Stimulated activated CD4-positive, alpha-beta T cell treated with anti-CD3 and anti-CD28 coated beads, Interleukin-15, amount 100 ng/mL, for 24 hours (primary cell): ENCODE data around the gene SS18L1.

Source experiments
- DNase-seq: peaks from one replicate; pipeline ENCODE4 v3.0.0-alpha.2; 2020

The SS18L1 gene

DNA sequence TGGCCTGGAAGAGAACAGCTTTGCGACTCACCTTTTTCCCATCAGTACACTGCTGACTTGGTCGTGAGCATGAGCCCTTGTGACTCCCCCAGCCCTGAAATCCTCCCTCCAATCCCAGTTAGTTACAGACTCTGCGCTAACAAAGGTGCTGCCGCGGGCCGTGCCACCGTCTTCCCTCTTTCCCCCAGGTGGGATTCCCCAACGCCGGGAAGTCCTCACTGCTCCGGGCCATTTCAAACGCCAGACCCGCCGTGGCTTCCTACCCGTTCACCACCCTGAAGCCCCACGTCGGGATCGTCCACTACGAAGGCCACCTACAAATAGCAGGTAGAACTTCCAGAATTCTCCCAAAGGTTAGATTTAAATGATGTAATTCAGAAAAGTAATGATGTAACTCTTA lies 55.4 kb downstream of the SS18L1 start:
- no peak for DNase-seq

DNA sequence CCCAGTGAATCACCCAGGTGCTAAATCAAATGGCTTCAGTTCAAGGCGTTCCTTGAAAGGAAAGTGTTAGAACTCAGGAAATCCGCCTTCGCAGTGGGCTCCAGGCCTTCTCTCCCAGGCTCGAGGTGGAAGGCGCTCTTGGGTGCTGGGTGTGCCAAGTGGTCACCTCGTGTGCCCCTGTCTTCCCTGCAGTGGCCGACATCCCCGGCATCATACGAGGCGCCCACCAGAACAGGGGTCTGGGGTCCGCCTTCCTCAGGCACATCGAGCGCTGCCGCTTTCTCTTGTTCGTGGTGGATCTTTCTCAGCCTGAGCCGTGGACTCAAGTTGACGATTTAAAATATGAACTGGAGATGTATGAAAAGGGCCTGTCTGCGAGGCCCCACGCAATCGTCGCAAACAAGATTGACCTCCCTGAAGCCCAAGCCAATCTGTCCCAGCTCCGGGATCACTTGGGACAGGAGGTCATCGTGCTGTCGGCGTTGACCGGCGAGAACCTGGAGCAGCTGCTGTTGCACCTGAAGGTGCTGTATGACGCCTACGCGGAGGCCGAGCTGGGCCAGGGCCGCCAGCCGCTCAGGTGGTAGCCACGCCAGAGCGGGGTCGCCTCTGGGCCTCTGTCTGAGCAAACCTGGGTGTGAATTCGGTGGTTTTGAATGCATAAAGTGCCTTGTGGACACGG lies 57.1 kb downstream of the SS18L1 start:
- DNase-seq: no peak

DNA sequence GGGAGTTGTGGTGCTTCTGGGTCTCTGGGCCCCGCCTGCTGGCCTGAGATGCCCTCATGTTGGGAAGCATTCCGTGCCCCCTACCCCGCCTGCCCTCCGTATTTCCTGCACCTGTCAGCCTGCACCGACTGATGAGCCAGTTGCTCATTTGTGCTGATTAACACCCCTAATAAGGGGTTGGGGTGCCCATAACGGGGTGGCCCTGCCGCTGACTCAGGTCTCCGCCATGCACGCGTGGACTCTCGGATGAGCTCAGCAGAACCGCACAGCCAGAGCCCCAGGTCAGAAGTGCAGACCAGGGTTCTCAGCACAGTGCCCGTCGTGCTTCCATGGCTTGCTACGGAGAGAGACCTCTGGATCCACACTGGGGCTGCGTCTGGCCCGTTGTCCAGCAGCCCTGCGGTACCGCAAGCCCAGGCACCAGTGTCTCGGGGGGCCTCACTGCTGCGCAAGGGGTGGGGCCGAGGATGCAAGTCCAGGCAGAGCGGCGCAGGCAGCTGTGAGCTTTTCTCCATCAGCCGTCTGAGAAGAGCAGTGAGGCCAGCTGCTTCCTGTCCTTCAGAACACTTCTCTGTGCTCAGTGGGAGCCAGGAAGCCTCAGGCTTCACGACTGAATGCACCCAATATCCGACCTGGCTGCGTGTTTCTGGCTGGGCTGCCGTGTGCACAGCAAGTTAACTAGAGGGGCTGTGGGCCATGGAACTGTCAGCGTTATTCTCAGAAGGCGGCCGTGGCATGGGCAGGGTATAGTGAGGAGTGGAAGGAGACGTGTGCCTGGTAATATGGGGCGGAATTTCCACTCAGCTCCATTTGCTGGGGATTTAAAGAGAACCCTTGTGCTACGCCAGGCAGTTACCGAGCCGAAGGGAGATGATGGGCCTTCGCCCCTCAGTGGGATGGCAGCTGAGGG lies 57.9 kb downstream of the SS18L1 start:
- no peak for DNase-seq

DNA sequence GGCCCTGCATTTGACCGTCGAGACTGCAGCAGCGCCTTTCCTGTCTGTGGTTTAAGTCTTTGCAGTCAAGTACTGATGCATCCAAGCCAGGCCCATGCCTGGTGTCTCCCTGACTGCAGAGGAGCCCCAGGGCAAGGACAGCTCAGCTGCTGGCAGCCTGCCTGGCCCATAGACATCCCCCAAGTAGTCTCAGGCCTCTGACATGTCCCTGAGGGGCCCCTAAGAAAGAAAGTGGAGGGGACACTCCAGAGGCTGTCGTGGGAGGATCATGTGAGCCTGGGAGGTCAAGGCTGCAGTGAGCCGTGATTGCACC lies 58.5 kb downstream of the SS18L1 start:
- DNase-seq: no peak

DNA sequence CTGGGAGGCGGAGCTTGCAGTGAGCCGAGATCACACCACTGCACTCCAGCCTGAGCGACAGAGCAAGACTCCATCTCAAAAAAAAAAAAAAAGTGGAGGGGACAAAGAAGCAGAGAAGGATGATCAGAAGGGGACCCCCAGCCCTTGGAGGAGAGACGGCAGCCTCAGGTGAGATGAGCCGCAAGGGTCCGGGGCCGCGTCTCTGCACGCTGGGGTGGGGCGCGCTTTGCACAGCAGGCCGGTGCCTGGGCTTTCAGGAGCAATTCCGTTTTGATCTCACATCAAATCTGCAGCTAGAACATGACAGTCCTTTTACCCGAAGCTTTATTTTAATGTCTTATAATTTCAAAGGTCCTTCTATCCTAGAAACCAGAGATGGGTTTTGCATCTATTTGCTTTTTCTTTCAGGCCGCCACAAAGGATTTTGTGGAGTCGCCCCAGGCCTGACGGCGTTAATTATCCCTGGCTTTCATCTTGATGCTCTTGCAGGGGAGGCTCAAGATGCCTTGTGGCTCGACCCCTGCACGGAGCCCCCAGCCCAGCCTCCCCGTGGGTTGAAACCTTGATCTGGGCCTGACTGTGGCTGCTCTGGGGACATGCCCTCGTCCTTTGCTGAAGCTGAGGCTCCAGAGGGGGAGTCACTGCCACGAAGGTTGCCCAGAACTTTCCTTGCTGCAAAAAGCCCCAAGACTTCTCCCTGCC lies 59.3 kb downstream of the SS18L1 start:
- no peak for DNase-seq

DNA sequence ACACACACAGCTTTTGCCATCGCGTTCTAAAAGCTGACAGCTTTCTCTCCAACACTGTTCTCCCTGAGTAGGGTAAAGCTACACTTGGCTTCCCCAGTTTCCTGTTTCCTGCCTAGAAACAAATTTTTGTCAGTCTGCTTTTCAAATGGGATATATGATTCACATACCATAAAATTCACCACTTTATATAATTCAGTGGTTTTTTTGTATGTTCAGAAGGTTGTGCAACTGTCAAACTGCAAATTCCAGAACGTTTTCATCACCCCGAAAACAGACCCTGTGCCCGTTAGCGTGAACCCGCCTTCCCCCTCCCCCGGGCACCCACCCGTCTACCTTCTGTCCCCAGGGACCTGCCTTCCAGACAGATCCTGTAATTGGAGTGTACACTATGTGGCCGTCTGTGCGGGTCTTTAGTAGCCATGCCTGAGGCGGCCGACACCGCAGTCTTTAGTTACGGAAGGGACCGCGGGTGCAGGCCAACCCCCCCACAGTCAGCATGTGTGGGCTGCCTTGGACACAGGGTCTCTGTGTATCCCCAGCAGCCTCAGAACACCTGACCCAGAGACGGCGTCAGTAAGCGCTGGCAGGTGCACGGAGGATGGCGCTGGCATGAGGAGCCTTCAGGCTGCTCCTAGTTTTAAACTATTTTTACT lies 59.9 kb downstream of the SS18L1 start:
- no peak for DNase-seq

DNA sequence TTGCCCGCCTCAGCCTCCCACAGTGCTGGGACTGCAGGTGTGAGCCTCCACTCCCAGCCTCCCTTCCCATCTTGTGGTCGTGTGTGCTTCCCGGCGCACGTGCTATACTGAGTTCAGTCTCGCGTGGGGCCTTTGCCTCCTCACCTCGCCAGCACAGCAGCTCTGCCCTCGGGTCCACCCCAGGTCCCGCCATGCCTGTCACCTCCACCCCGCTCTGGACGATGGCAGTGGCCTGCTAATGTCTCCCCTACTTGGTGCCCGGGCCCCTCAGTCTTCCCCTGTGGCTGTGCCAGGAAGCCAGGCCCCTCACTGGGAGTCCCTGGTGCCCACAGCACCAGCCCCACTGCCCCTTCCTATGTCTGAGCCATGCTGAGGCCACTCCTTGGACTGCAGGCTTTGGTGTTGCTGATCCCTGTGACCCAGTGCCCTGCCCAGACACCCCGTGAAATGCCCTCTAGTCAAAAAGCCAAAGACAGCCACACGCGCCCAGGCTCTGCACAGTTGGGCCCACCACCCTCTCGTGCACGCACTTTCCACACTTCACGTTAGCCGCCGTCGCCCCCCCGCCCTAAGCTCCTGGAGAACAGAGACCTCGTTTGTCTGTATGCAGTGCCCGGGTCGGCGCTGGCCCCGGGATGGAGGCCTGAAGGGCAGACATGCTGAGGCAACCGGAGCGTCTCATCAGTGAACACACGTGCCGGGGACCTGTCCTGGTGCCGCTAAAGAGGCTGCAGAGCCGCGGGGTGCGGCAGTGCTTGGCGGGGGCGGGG lies 62.2 kb downstream of the SS18L1 start:
- no peak for DNase-seq

DNA sequence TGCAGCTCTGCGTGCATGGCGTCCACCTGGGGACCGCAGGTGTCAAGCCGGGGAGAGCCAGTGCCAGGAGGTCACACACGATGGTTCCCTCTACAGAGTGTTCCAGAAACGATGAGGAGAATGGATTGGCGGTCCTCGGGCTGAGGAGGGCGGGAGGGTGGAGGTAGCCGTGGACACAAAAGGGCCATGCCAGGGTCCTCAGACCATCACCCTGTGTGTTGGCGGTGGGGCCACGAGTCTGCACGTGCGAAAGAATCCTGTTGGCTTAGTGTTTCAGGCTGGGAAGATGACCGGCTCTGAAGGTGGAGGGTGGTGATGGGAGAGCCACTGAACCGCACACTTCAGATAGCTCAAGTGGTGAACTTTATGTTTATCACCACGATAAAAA lies 62.8 kb downstream of the SS18L1 start:
- no peak for DNase-seq

DNA sequence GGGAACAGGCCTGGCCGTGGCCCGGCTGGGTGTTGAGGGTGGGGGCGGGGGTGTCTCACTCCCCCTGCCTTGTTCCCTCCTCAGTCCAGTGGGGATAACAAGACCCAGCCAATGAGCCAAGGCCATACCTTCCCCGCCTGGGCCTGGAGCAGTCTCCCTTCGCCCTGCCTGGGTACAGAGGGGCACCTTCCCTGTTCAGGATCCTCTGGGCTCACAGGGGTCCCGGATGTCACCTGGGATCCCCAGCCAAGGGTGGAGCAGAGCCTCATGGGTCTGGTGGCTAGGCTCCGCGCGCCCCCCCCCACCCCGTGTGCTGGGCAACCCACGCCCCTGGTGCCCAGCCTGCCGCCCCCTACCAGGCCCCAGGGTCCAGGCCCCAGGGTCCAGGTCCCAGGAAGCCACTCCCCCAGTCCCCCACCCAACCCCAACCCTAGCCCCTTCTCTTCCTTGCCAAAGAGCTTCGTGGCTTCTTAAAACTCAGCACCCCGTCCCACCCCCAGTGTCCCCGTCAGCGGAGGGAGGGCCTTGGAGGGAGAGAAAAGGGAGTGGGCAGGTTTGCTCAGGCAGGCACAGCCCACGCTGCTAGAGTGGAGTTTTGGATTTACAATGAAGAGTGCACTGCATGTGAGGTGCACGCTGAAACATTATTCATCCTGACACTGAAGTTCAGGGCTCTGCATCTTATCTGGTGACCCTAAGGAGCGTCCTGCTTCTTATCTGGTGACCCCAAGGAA lies 64.7 kb downstream of the SS18L1 start:
- no peak for DNase-seq

DNA sequence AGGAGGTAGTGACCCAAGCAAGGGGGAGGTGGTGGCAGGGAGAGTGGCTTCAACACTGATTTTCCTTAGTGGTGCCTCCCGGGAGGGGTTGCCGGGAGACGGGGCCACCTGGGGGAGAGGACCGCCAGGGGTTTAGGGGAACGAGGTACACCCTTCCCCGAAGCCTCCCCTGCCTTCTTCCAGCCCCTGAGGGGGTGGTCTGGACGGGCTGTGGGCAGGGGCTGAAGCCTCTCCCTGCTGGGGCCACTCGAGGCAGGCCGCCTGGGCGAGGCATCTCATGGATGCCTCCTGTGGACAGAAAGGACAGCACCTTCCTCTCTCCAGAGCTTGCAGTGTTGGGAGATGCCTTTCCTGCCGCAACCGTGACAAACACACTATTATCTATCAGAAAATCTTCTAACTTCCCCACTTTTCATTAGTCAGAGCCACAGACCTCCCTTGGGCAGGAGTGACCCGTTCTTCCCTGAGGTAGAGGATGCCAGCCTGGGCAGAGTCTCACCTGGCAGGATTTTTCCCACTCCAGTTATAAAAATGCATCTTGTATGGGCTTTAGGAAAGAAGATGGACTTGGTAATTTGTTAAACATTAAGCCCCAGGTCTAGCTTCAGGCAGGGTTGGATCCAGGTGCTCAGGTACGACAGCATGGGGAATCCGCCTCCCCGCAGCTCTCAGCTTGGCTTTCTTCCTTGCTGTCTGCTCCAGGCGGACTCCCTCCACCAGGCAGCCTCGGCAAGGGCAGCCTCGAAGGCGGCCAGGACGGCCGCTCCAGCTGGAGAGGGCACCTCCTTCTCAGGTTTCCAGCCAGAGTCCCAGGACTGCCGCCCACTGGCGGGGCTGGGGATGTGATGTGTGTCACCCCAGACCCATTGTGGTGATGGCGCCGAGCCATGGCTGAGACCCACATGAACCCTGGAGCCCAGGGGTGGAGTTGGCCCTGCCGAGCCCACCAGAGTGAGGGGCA lies 65.5 kb downstream of the SS18L1 start:
- no peak for DNase-seq

DNA sequence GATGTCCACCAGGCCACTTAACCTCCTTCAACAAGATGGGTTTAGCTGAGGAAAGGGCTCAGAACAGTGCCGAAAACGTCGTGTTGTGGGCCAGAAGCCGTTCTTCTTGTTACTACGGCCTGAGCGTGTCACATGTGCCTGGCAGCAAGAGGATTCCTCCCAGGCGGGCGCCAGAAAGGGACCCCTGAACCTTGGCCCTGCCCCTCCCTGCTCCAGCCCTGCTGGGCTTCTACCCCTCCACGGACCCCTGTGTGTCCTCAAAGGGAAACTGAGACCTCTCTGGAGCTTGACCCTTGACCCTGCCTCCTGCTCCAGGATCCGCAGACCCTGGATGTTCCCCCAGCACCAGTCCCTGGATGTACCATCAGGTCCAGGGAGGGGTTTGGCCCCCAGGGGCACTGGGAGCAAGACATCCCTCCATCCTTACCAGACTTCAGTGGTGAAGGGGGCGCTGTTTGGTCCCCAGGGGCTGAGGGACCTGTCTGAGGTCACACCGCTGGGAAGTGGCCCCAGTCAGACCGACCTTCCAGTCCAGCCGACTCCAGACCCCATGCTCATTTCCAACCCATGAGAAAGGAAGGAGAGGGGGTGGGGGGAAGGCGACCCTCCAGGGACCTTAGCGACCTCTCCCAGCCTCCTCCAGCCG lies 66.4 kb downstream of the SS18L1 start:
- DNase-seq: no peak

DNA sequence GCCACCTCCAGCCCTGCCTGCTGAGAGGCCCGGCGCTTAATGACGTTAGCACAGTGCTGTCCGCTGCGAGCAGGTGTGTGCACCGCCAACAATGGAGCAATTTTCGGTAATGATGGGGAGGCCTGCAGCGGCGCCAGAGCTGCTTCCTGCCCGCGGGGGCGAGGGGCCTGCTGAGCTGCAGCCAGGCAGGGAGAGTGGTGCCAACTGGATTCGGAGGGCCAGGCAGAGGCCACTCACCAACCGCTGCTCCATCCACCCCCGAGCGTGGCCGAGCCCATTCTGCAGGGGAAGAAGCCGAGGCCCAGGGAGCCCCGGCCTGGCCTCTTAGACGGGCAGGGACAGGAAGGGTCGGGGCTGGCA lies 66.9 kb downstream of the SS18L1 start:
- no peak for DNase-seq

DNA sequence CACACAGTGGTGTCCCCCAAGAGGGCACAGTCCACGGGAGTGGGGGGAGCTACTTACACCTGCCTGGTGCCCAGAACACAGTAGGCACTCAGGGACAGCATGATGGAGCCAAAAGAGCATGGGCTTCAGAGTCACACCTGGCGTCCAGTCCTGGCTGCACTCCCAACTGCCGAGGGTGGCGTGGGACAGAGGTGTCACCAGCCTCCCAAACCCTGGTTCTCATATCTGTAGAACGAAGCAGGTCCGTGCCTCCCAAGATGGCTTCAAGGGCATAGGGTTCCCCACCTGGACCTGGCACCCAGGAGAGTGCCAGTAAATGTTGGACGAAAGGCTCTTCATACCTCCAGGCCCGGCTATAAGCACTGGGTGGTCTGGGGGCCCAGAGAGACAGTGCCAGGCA lies 67.6 kb downstream of the SS18L1 start:
- DNase-seq: no peak

DNA sequence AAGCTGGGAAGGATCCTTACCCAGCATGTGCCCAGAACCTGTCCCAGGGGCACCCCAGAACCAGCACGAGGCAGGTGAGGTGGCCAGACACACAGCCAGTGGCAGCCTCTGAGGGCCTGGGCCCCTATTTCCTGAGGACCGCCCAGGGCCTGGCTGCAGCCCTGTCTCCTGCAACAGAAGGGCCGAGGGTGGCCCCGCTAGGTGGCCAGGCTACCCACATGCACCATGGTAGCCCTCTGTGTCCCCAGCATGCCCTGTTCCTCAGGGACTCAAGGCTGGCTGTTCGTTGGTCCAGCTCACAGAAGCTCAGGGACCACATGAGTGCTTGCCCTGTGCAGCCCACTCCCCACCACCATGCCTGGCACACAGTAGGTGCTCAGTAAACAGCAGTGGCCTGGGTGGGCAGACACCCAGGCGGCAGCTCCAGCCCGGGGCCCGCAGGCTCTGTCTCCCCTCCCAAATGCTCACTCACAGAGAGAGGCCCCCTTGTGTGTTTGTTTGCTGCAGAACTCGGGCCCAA lies 68.3 kb downstream of the SS18L1 start:
- no peak for DNase-seq

DNA sequence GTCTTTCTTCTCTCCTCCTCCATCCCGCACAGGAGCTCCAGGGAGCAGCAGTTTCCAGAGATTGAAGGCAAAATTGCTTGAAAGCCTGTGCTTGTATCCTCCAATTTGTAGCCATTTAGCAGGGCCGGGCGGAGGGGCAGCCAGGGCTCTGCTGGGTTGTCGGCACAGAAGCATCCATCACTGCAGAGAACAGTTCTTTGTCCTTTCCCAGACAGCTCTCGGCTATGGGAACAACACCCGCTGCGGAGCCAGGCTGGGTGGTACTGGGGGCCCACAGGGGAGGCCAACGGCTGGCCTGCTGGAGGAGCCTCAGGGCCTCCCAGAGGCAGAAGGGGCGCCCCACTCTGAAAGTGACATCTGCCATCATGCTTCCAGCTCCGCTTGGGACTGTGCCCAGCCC lies 68.7 kb downstream of the SS18L1 start:
- DNase-seq: no peak

DNA sequence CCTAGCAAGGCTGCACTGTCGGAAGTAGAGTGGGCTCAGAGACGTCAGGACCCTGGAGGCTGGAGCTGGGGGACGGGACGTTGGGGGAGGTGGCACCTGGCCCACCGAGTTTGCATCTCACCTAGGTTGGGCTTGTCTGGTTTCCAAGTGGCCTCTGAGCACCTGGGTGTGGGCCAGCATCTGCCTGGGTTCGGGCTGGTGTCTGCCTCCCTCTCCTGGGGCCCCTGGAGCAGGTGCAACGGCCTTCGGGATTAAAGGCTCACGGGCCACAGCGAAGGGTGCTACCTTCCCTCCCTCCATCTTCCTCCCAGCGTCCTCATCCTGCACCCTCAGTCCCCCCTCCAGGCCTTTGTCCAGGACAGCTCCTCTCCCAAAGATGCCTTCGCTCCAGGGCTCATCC lies 70.5 kb downstream of the SS18L1 start:
- DNase-seq: no peak

DNA sequence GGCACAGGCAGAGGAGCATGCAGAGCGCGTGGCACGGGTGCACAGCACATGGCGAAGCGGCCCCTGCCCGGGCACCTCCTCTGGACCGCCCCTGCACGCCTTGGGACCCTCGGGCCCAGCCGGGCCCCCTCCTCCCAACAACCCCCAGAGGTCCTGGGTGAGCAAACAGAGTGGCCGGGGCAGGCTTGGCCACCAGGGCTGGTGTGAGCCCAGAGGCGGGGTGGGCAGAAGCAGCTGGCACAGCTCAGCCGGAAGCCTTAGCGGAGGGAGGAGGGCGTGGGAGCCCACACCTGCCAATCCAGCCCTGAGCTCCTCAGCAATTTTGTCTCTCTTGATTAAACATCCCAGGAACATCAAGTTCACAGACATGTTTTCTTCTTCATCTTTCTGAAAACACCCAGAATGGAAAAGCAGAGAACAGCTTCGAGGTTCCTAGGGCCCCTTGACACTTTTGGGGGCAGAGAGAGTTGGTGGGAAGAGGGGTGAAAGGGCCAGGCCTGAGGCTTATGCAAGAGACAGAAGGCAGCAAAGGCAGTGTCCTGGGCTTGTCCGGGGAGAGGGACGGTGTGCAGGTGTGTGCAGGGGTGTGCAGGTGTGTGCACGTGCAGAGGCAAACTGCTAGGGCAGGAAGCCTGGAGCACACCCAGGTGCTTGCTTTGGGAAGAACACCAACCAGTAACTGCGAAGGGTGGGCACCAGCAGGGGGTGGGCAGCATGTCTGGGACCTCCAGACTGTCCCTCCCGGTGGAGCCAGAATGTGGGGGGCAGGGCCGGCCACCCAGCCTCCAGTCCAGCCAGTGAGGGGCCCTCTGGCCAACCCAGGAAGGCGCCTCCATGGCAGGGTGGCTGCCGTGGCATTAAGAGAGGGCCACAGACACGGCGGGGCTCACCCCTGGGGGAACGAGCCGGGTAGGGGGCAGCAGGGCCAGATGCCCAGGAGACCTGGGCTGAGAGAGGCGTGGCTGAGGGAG lies 71.7 kb downstream of the SS18L1 start:
- no peak for DNase-seq

DNA sequence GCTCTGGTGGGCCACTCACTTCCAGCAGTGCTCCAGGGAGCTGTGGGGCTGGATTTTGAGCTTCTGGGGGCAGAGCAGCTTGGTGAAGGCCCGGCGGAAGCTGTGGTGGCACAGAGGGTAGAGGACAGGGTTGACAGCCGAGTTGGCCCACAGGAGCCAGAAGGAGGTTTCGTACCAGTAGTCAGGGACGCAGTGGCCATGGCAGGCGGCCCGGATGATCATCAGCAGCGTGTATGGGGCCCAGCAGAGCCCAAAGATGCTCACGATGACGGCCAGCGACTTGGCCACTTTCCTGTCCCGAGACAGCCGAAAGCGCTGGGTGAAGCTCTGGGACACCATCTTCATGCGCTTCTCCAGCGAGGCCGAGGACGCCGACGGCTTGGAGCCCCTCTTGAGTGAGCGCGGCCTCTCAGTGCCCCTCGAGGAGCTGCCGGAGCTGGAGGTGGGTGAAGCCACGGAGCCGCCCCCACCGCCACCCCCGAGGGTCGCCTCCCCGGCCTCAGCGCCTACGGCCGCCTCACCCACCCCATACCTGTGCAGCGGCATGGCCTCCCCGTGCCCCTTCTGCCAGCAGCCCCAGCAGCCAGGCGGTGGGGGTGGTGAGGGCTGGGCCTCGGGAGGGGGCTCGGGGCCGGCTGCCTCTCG lies 72.5 kb downstream of the SS18L1 start:
- no peak for DNase-seq
